ENCODE results near the gene WWC1. TPM values are rescaled to one million over a fixed set of nuclear protein-coding genes. Genes with fewer than 3 reads are reported as not detected.

The WWC1 gene
- total RNA-seq, 2 experiments from 2014 or later, result 1.0 to 1.3 TPM

DNA sequence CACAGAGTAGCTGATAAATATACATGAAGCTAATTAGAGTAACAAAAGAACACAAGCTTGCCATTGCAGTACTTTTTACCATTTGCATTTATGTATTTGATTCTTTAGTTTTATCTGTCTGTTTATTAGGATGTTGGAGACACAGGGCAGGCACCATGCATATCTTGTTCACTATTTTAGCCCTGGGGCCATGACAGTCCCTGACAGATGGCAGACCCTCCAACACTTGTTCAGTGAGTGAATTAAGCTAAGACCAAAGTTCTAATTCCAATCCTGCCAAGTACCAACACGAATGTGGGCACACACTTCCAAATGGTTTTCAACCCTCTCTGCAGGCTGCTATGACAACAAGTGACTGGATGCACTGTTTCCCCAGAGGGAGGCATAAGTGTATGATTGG is 182.9 kb downstream of the WWC1 start:
- no peaks in the 10 kb centered on the region for H3K9me3 Mint-ChIP-seq
- no peaks in the 10 kb centered on the region for H3K27me3 ChIP-seq (ENCODE audit: control insufficient read depth in 1 of 2, insufficient read depth in 2 of 2, low read length in 2 of 2)
- CTCF ChIA-PET, result no interaction called here
- POLR2A ChIA-PET, result no interaction called here
- H3K4me3 Mint-ChIP-seq, result no peak overlapping the region
- H3K4me1 Mint-ChIP-seq (ENCODE audit: low read depth), result no peaks in the 10 kb centered on the region
- H3K27me3 Mint-ChIP-seq, result peaks cover 6% of the 10 kb centered on the region
- TF ChIP-seq, protein P1, sequence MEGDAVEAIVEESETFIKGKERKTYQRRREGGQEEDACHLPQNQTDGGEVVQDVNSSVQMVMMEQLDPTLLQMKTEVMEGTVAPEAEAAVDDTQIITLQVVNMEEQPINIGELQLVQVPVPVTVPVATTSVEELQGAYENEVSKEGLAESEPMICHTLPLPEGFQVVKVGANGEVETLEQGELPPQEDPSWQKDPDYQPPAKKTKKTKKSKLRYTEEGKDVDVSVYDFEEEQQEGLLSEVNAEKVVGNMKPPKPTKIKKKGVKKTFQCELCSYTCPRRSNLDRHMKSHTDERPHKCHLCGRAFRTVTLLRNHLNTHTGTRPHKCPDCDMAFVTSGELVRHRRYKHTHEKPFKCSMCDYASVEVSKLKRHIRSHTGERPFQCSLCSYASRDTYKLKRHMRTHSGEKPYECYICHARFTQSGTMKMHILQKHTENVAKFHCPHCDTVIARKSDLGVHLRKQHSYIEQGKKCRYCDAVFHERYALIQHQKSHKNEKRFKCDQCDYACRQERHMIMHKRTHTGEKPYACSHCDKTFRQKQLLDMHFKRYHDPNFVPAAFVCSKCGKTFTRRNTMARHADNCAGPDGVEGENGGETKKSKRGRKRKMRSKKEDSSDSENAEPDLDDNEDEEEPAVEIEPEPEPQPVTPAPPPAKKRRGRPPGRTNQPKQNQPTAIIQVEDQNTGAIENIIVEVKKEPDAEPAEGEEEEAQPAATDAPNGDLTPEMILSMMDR (IDR thresholded peaks at IDR 0.05), result no peak
- no peak for DNase-seq
- intact Hi-C loops (cut with DNase I, micrococcal nuclease), result no loop called here
- H3K4me3 ChIP-seq (ENCODE audit: low read length), result no peak overlapping the region
- H3K9me3 ChIP-seq (ENCODE audit: control insufficient read depth in 1 of 2, insufficient read depth in 1 of 2, low read length in 2 of 2), result no peaks in the 10 kb centered on the region
- H3K36me3 ChIP-seq (ENCODE audit: insufficient read depth, low read length), result no peaks in the 10 kb centered on the region
- H3K4me1 ChIP-seq (ENCODE audit: insufficient read depth, low read length), result no peaks in the 10 kb centered on the region
- ATAC-seq (ENCODE audit: poor library complexity), result no peak
- H3K27ac Mint-ChIP-seq, result no peak overlapping the region
- no peak overlapping the region for H3K27ac ChIP-seq (ENCODE audit: low read depth in 1 of 2, low read length in 2 of 2)
- H3K36me3 Mint-ChIP-seq (ENCODE audit: low read depth), result no peaks in the 10 kb centered on the region

DNA sequence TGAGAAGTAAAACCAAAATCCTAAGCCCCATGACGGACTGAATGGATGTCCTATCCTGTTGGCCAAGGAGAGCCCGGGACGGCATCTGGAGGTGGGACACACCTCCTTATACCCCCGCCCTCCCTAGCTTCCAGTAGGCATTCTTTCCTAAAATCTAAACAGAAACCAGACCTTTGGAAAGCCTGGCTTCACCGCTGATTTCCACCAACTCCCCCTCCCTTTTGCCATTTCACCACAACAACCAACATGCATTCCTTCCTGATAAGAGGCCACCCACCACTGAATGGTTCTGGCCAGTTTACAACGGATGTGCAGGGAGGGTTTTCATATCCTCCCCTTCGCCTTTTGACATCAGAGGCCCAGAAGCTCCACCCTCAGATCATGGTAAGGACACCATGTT is 185.6 kb downstream of the WWC1 start:
- Histone ChIP-seq H3K27me3 (ENCODE audit: control insufficient read depth in 1 of 2, insufficient read depth in 2 of 2, low read length in 2 of 2) (no peaks in the 10 kb centered on the region), H3K4me3 (ENCODE audit: low read length) (no peak overlapping the region), H3K4me1 (ENCODE audit: insufficient read depth, low read length) (no peaks in the 10 kb centered on the region), H3K27ac (ENCODE audit: low read depth in 1 of 2, low read length in 2 of 2) (no peak overlapping the region), H3K36me3 (ENCODE audit: insufficient read depth, low read length) (no peaks in the 10 kb centered on the region), H3K9me3 (ENCODE audit: control insufficient read depth in 1 of 2, insufficient read depth in 1 of 2, low read length in 2 of 2) (no peaks in the 10 kb centered on the region)
- ATAC-seq (ENCODE audit: poor library complexity), result no peak
- Mint-ChIP-seq H3K27me3 (peaks cover 7% of the 10 kb centered on the region), H3K36me3 (ENCODE audit: low read depth) (no peaks in the 10 kb centered on the region), H3K9me3 (no peaks in the 10 kb centered on the region), H3K27ac (no peak overlapping the region), H3K4me3 (no peak overlapping the region), H3K4me1 (ENCODE audit: low read depth) (no peaks in the 10 kb centered on the region)
- DNase-seq, result no peak
- TF ChIP-seq, protein P1 (IDR thresholded peaks at IDR 0.05), result no peak
- ChIA-PET POLR2A (no interaction called here), CTCF (no interaction called here)
- intact Hi-C loops (cut with DNase I, micrococcal nuclease), result no loop called here

DNA sequence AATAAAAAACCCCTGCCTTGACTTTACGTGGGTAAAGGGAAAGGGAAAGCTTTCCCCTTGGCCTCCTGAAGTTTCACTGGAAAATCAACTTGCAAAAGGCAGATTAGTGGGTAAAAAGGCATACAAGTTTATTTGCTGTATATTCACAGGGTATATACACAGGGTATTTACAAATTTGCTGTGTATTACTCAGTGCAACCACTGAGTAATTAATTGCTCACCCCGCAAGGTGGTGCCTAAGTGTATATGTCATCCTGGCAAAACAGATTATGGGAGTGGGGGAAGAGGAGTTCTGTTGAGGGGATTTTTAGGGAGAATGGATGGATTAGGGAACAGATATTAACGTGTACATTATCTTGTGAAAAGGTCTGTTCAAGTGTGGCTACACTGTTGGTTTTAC is 187.7 kb downstream of the WWC1 start:
- ATAC-seq (ENCODE audit: poor library complexity), result no peak
- H3K9me3 Mint-ChIP-seq, result no peaks in the 10 kb centered on the region
- H3K9me3 ChIP-seq (ENCODE audit: control insufficient read depth in 1 of 2, insufficient read depth in 1 of 2, low read length in 2 of 2), result no peaks in the 10 kb centered on the region
- DNase-seq, result no peak
- ChIA-PET CTCF (no interaction called here), POLR2A (no interaction called here)
- no peak overlapping the region for H3K4me3 ChIP-seq (ENCODE audit: low read length)
- no peak overlapping the region for H3K27ac Mint-ChIP-seq
- intact Hi-C loops (cut with DNase I, micrococcal nuclease), result no loop called here
- H3K4me1 ChIP-seq (ENCODE audit: insufficient read depth, low read length), result no peaks in the 10 kb centered on the region
- peaks cover 4% of the 10 kb centered on the region for H3K27me3 Mint-ChIP-seq
- H3K4me3 Mint-ChIP-seq, result no peak overlapping the region
- no peak overlapping the region for H3K27ac ChIP-seq (ENCODE audit: low read depth in 1 of 2, low read length in 2 of 2)
- no peaks in the 10 kb centered on the region for H3K4me1 Mint-ChIP-seq (ENCODE audit: low read depth)
- H3K36me3 ChIP-seq (ENCODE audit: insufficient read depth, low read length), result no peaks in the 10 kb centered on the region
- TF ChIP-seq, protein P1 (IDR thresholded peaks at IDR 0.05), result no peak
- H3K27me3 ChIP-seq (ENCODE audit: control insufficient read depth in 1 of 2, insufficient read depth in 2 of 2, low read length in 2 of 2), result no peaks in the 10 kb centered on the region
- H3K36me3 Mint-ChIP-seq (ENCODE audit: low read depth), result no peaks in the 10 kb centered on the region
